Measurements from ENCODE around the gene TNFRSF4.

TNFRSF4 gene

GRCh38 chr1:1244192-1244811, 30.3 kb upstream of the TNFRSF4 start:
- Histone ChIP-seq H3K4me1 (ENCODE audit: control insufficient read depth, insufficient read depth, low read length, unreplicated experiment) (no peaks in the 10 kb centered on the region), H3K79me2 (ENCODE audit: control insufficient read depth, insufficient read depth, low read length, unreplicated experiment) (no peaks in the 10 kb centered on the region), H2AFZ (ENCODE audit: low read length, unreplicated experiment) (no peak overlapping the region), H3K36me3 (ENCODE audit: insufficient read depth, low read length) (no peaks in the 10 kb centered on the region), H3K27ac (ENCODE audit: low read depth, low read length) (no peak overlapping the region), H3K4me3 (ENCODE audit: low read depth, low read length) (no peak overlapping the region), H3K27me3 (ENCODE audit: insufficient read depth, low read length) (peaks cover 9% of the 10 kb centered on the region; the same call in 1 of the 2 replicates)

- H3K27ac ChIP-seq (ENCODE audit: low read depth, low read length), result no peak overlapping the region
- no peaks in the 10 kb centered on the region for H3K79me2 ChIP-seq (ENCODE audit: control insufficient read depth, insufficient read depth, low read length, unreplicated experiment)
- no peak overlapping the region for H2AFZ ChIP-seq (ENCODE audit: low read length, unreplicated experiment)
- no peaks in the 10 kb centered on the region for H3K4me1 ChIP-seq (ENCODE audit: control insufficient read depth, insufficient read depth, low read length, unreplicated experiment)
- no peaks in the 10 kb centered on the region for H3K36me3 ChIP-seq (ENCODE audit: insufficient read depth, low read length)
- no peak overlapping the region for H3K4me3 ChIP-seq (ENCODE audit: low read depth, low read length)
- peaks cover 9% of the 10 kb centered on the region; the same call in 1 of the 2 replicates for H3K27me3 ChIP-seq (ENCODE audit: insufficient read depth, low read length)
These were observed 29.8 kb upstream of the TNFRSF4 start for GRCh38 chr1:1243807-1244191.

DNA sequence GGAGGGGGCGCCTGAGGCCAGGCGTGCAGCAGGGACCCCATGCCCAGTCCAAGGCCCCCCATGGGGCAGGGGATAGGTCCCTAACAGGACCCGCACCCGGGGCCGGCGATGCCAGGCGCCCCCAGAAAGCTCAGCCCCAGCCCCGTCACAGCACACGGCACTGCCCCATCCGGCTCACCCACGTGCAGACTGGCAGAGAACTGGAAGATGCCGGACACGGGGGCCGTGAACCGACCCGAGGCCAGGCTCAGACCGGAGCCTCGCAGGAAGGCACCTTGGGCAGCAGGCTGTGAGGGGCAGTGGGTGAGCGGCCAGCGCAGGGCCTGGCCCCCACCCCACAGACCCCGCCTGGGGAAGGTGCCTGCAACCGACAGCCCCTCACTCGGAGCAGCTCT, 29.3 kb upstream of the TNFRSF4 start:
- Histone ChIP-seq H3K27ac (ENCODE audit: low read depth, low read length) (no peak overlapping the region), H2AFZ (ENCODE audit: low read length, unreplicated experiment) (no peak overlapping the region), H3K4me3 (ENCODE audit: low read depth, low read length) (no peak overlapping the region), H3K36me3 (ENCODE audit: insufficient read depth, low read length) (no peaks in the 10 kb centered on the region), H3K79me2 (ENCODE audit: control insufficient read depth, insufficient read depth, low read length, unreplicated experiment) (no peaks in the 10 kb centered on the region), H3K27me3 (ENCODE audit: insufficient read depth, low read length) (peaks cover 9% of the 10 kb centered on the region; the same call in 1 of the 2 replicates), H3K4me1 (ENCODE audit: control insufficient read depth, insufficient read depth, low read length, unreplicated experiment) (peaks cover under 1% of the 10 kb centered on the region)

GRCh38 chr1:1242461-1243265, 28.7 kb upstream of the TNFRSF4 start:
- no peaks in the 10 kb centered on the region for H3K79me2 ChIP-seq (ENCODE audit: control insufficient read depth, insufficient read depth, low read length, unreplicated experiment)
- H3K27ac ChIP-seq (ENCODE audit: low read depth, low read length), result no peak overlapping the region
- H2AFZ ChIP-seq (ENCODE audit: low read length, unreplicated experiment), result no peak overlapping the region
- H3K36me3 ChIP-seq (ENCODE audit: insufficient read depth, low read length), result no peaks in the 10 kb centered on the region
- H3K27me3 ChIP-seq (ENCODE audit: insufficient read depth, low read length), result peaks cover 9% of the 10 kb centered on the region; the same call in 1 of the 2 replicates
- H3K4me3 ChIP-seq (ENCODE audit: low read depth, low read length), result no peak overlapping the region
- peaks cover 5% of the 10 kb centered on the region for H3K4me1 ChIP-seq (ENCODE audit: control insufficient read depth, insufficient read depth, low read length, unreplicated experiment)

DNA sequence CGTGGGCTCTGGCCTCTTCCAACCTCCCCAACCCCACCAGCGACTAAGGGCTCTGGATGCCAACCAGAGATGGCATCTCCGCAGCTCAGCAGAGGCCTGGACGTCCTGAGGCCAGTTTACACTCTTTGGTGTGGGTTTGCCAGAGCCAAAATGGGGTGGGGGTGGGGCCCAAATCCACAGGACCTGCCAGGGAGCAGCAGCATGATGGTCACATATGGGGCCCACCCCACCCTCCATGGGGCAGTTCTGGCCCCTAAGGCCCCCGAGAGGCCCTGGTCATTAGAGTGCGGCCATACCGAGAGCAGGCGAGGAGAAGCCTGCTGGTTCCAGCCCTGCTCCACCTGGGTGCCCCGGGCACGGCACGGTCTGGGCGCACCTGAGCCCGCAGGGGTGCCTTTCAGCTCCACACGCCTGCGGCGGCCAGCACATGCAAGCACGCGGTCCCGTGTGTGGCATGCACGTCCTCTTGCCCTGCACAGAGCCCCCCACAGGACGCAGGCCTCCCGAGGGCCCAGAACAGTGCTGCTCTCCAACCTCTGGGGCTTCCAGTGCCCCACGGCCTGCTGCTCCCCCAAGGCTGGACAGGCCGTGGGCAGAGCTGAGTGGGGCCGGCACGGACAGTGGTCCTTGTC, 27.8 kb upstream of the TNFRSF4 start:
- no peak overlapping the region for H3K4me3 ChIP-seq (ENCODE audit: low read depth, low read length)
- H3K27me3 ChIP-seq (ENCODE audit: insufficient read depth, low read length), result 0 out of 2 replicates have a peak, but pooled peaks cover 3% of the 10 kb centered on the region
- peaks cover 13% of the 10 kb centered on the region for H3K4me1 ChIP-seq (ENCODE audit: control insufficient read depth, insufficient read depth, low read length, unreplicated experiment)
- no peaks in the 10 kb centered on the region for H3K36me3 ChIP-seq (ENCODE audit: insufficient read depth, low read length)
- H2AFZ ChIP-seq (ENCODE audit: low read length, unreplicated experiment), result no peak overlapping the region
- no peak overlapping the region for H3K27ac ChIP-seq (ENCODE audit: low read depth, low read length)
- H3K79me2 ChIP-seq (ENCODE audit: control insufficient read depth, insufficient read depth, low read length, unreplicated experiment), result no peaks in the 10 kb centered on the region

GRCh38 chr1:1240822-1241587, 27.1 kb upstream of the TNFRSF4 start:
- Histone ChIP-seq H3K27me3 (ENCODE audit: insufficient read depth, low read length) (no peaks in the 10 kb centered on the region), H2AFZ (ENCODE audit: low read length, unreplicated experiment) (no peak overlapping the region), H3K4me3 (ENCODE audit: low read depth, low read length) (no peak overlapping the region), H3K36me3 (ENCODE audit: insufficient read depth, low read length) (no peaks in the 10 kb centered on the region), H3K27ac (ENCODE audit: low read depth, low read length) (no peak overlapping the region), H3K4me1 (ENCODE audit: control insufficient read depth, insufficient read depth, low read length, unreplicated experiment) (peaks cover 13% of the 10 kb centered on the region), H3K79me2 (ENCODE audit: control insufficient read depth, insufficient read depth, low read length, unreplicated experiment) (no peaks in the 10 kb centered on the region)

DNA sequence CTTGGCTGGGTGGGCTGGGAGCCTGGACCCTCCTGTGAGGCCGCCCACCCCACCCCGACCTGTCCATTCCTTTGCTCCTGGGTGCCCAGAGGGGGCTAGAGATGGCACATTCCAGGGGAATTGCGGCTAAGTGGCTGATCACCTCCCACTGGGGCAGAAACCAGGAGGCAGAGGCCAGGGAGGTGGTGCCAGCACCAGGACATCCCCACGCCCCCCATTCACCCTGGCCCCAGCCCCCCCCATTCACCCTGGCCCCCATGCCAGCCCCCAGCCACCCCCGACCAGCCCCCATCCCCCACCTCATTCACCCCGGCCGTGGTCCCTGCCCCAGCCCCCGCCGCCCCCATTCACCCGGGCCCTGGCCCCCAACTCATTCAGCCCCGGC, 26.4 kb upstream of the TNFRSF4 start:
- Histone ChIP-seq H3K36me3 (ENCODE audit: insufficient read depth, low read length) (no peaks in the 10 kb centered on the region), H3K4me3 (ENCODE audit: low read depth, low read length) (no peak overlapping the region), H2AFZ (ENCODE audit: low read length, unreplicated experiment) (no peak overlapping the region), H3K4me1 (ENCODE audit: control insufficient read depth, insufficient read depth, low read length, unreplicated experiment) (peaks cover 13% of the 10 kb centered on the region), H3K27ac (ENCODE audit: low read depth, low read length) (no peak overlapping the region), H3K79me2 (ENCODE audit: control insufficient read depth, insufficient read depth, low read length, unreplicated experiment) (no peaks in the 10 kb centered on the region), H3K27me3 (ENCODE audit: insufficient read depth, low read length) (no peaks in the 10 kb centered on the region)

DNA sequence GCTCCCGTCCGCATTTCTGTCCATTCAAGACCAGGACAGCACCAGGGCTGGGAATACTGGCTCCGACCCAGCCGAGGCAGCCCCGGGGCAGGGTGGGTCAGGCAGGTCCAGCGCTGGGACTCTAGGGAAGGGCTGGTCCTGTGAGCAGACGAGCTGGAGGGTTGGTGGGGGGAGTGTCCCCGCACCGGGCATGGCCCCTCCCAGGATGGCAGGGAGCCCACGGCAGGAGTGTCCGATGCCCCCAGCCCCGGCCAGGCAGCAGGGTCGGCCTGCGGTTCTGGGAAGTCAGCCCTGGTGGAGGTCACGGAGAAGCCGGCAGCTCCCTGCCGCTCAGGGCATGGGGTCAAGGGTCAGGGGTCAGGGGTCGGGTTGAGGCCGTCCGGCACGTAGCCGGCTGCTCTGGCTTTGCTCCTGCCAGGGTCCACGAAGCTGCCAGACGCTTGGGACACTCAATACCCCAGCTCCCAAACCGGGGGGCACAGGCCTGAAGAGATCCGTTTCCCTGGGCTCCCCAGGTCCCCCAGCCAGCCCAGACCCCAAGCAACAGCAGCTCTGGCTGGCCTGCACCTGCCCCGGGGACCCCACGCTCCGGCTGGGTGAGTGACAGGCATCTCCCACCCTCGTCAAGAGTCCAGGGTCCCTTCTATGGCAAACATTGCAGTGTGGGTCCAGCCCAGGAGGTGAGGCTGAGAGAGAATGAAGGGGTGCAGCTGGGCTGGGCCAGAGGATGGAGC, 25.8 kb upstream of the TNFRSF4 start:
- peaks cover 13% of the 10 kb centered on the region for H3K4me1 ChIP-seq (ENCODE audit: control insufficient read depth, insufficient read depth, low read length, unreplicated experiment)
- no peak overlapping the region for H3K27ac ChIP-seq (ENCODE audit: low read depth, low read length)
- no peak overlapping the region for H3K4me3 ChIP-seq (ENCODE audit: low read depth, low read length)
- H3K36me3 ChIP-seq (ENCODE audit: insufficient read depth, low read length), result no peaks in the 10 kb centered on the region
- H3K79me2 ChIP-seq (ENCODE audit: control insufficient read depth, insufficient read depth, low read length, unreplicated experiment), result peaks cover 2% of the 10 kb centered on the region
- H3K27me3 ChIP-seq (ENCODE audit: insufficient read depth, low read length), result no peaks in the 10 kb centered on the region
- no peak overlapping the region for H2AFZ ChIP-seq (ENCODE audit: low read length, unreplicated experiment)

GRCh38 chr1:1239227-1239613, 25.3 kb upstream of the TNFRSF4 start:
- Histone ChIP-seq H3K4me1 (ENCODE audit: control insufficient read depth, insufficient read depth, low read length, unreplicated experiment) (peaks cover 13% of the 10 kb centered on the region), H3K27ac (ENCODE audit: low read depth, low read length) (no peak overlapping the region), H3K27me3 (ENCODE audit: insufficient read depth, low read length) (no peaks in the 10 kb centered on the region), H3K4me3 (ENCODE audit: low read depth, low read length) (no peak overlapping the region), H3K36me3 (ENCODE audit: insufficient read depth, low read length) (no peaks in the 10 kb centered on the region), H3K79me2 (ENCODE audit: control insufficient read depth, insufficient read depth, low read length, unreplicated experiment) (peaks cover 7% of the 10 kb centered on the region), H2AFZ (ENCODE audit: low read length, unreplicated experiment) (no peak overlapping the region)

DNA sequence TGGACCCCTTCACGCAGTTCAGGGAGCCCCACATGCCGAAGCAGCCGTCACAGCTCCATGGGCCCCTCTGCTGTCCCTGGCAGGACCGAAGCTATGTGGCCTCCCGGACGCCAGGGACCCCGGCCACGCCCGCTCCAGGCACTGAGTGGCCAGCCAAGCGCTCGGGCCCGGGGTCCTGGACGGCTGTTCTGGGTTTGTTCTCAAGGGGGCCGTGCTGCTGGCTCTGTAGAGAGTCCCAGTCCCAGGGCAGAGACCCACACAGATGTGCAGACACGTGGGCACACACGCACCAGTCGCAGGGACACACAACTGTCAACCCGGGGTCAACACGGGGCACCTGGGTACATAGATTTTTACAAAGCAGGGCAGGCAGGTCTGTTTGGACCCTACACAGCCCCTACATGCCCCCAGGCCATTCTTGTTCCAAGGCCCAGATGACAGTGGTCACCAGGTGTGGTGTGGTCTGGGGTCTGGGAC, 24.8 kb upstream of the TNFRSF4 start:
- Histone ChIP-seq H3K36me3 (ENCODE audit: insufficient read depth, low read length) (peaks cover under 1% of the 10 kb centered on the region; the same call in 1 of the 2 replicates), H3K4me3 (ENCODE audit: low read depth, low read length) (no peak overlapping the region), H3K27me3 (ENCODE audit: insufficient read depth, low read length) (no peaks in the 10 kb centered on the region), H3K79me2 (ENCODE audit: control insufficient read depth, insufficient read depth, low read length, unreplicated experiment) (peaks cover 12% of the 10 kb centered on the region), H3K27ac (ENCODE audit: low read depth, low read length) (no peak overlapping the region), H3K4me1 (ENCODE audit: control insufficient read depth, insufficient read depth, low read length, unreplicated experiment) (peaks cover 13% of the 10 kb centered on the region), H2AFZ (ENCODE audit: low read length, unreplicated experiment) (no peak overlapping the region)

Data from ACC112 (cell line).